CD4-positive, alpha-beta T cell (primary cell): ENCODE data around the gene KCNN3. TPM values are rescaled to one million over a fixed set of nuclear protein-coding genes. Genes with fewer than 3 reads are reported as not detected.

Experiments
- ATAC-seq: fragments of 200-7000 bp; cut with Tn5 transposase; one replicate; pipeline ENCODE4 v1.10.0; 2022; ENCODE audit warnings: mild to moderate bottlenecking; ENCODE audit not compliant: poor library complexity
- CTCF ChIA-PET: fragments of 350-600 bp; sonication (Branson Sonifier 250); formaldehyde crosslinking; loops from one replicate; lab custom pipeline; 2021; ENCODE audit warnings: antibody characterized with exemption, inconsistent platforms; lab: Charles Lee
- POLR2A ChIA-PET: fragments of 350-600 bp; sonication (Branson Sonifier 250); formaldehyde crosslinking; loops from one replicate; lab custom pipeline; 2021; ENCODE audit warnings: antibody characterized with exemption, inconsistent platforms; lab: Charles Lee
- DNase-seq, 14 experiments: peaks; one replicate each; pipeline ENCODE4 v3.0.0-alpha.2; 2013 to 2020; ENCODE audit warnings: mixed read lengths in 2 of 14
- H3K27ac ChIP-seq, 2 donors: one replicate each; pipeline versions ENCODE4 v1.5.1 to v1.7.0; 2013; ENCODE audit warnings: low read length in 2 of 2, low read depth in 1 of 2, mild to moderate bottlenecking in 1 of 2
- H3K27me3 ChIP-seq, 2 experiments: 1 replicate in 1 of 2; 2 replicates in 1 of 2; pipeline versions ENCODE4 v1.6.1 to v1.7.0; 2013; ENCODE audit warnings: low read length in 2 of 2, control low read depth in 1 of 2, mild to moderate bottlenecking in 1 of 2, moderate library complexity in 1 of 2; ENCODE audit not compliant: insufficient read depth in 2 of 2, control insufficient read depth in 1 of 2
- H3K36me3 ChIP-seq: one replicate; pipeline ENCODE4 v1.6.1; 2013; ENCODE audit warnings: low read length, control low read depth; ENCODE audit not compliant: insufficient read depth
- H3K4me1 ChIP-seq: one replicate; pipeline ENCODE4 v1.6.1; 2013; ENCODE audit warnings: low read length, control low read depth; ENCODE audit not compliant: insufficient read depth
- H3K4me3 ChIP-seq: one replicate; pipeline ENCODE4 v1.5.1; 2013; ENCODE audit warnings: mild to moderate bottlenecking, low read length, moderate library complexity
- H3K9me3 ChIP-seq, 2 experiments: 1 replicate in 1 of 2; 2 replicates in 1 of 2; pipeline versions ENCODE4 v1.6.1 to v1.7.0; 2013; ENCODE audit warnings: low read length in 2 of 2, mild to moderate bottlenecking in 2 of 2, control low read depth in 1 of 2, moderate library complexity in 1 of 2; ENCODE audit not compliant: control insufficient read depth in 1 of 2, insufficient read depth in 1 of 2
- H3K27ac Mint-ChIP-seq: one replicate; pipeline ENCODE4 v1.8.0; 2020; ENCODE audit warnings: mixed read lengths
- H3K27me3 Mint-ChIP-seq: one replicate; pipeline ENCODE4 v1.8.0; 2021; ENCODE audit warnings: mixed read lengths
- H3K36me3 Mint-ChIP-seq: one replicate; pipeline ENCODE4 v1.8.0; 2021; ENCODE audit warnings: low read depth, mixed read lengths
- H3K4me1 Mint-ChIP-seq: one replicate; pipeline ENCODE4 v1.8.0; 2021; ENCODE audit warnings: low read depth, mixed read lengths
- H3K4me3 Mint-ChIP-seq: one replicate; pipeline ENCODE4 v1.8.0; 2020; ENCODE audit warnings: mild to moderate bottlenecking, mixed read lengths
- H3K9me3 Mint-ChIP-seq: one replicate; pipeline ENCODE4 v1.8.0; 2020; ENCODE audit warnings: mixed read lengths
- CTCF ChIP-seq: fragments of 200-600 bp; IDR thresholded peaks from one replicate; pipeline ENCODE4 v1.8.0; 2022; ENCODE audit warnings: antibody characterized with exemption, mild to moderate bottlenecking
- intact Hi-C, 2 experiments: fragments of 100-400 bp; cut with DNase I in 1 of 2; cut with micrococcal nuclease in 1 of 2; formaldehyde crosslinking; loops; one replicate each; pipeline versions ENCODE4 v1.15.1 to v1.9.0; 2023 to 2025; cut with DNase I, micrococcal nuclease
- total RNA-seq, 174 experiments: library from RNA in 2 of 174; stranded (reverse) in 2 of 174; gene quantifications; one replicate each; pipeline ENCODE4 v1.2.3 and lab custom pipeline; 2021 to 2026

The KCNN3 gene
- total RNA-seq, 2 experiments from 2014 or later: not detected

DNA sequence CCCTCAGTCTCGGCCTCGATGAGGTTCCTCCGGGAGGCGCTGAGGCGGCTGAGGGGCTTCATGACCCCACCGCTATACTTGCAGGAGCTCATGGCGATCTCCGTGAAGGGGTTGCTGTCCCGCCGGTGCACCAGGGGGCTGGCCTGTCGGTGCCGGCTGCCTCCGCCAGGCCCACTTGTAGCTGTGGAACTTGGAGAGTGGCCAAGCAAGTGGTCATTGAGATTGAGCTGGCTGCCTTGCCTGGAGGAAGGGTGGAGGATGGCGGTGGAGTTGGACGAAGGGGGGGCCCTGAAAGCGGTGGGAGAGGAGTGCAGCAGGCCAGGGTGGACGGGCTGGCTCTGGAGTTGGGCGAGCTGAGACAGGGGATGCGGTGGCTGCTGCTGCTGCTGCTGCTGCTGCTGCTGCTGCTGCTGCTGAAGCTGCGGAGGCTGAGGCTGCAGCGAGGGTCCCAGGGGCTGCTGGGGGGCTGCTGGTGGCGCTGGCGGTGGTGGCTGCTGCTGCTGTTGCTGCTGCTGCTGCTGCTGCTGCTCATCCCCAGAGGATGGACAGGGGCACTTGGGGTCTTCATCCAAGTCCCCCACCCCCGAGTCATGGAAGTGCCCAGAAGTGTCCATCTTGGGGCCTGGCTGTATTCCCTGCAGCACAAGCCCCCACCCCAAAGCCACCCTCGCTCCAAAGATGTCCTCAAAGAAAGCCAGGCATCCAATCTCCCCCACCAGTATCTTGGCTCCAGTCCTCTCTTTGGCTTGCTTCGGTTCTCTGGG is 548 bp downstream of the KCNN3 start:
- DNase-seq: no peak
- Mint-ChIP-seq H3K36me3 (no peaks in the 10 kb centered on the region), H3K27ac (no peak overlapping the region), H3K4me1 (peaks cover 28% of the 10 kb centered on the region), H3K9me3 (no peaks in the 10 kb centered on the region), H3K27me3 (peaks cover 47% of the 10 kb centered on the region), H3K4me3 (peak overlapping the region; percentile 5)
- no peaks in the 10 kb centered on the region for H3K36me3 ChIP-seq
- intact Hi-C loops: no loop called here
- no peaks in the 10 kb centered on the region for H3K9me3 ChIP-seq
- CTCF ChIA-PET: interaction anchor here (1.1 kb wide), 1 partner anchor 9 kb away, joined by 5 read pairs; no protein-coding TSS in a partner anchor
- no peak overlapping the region for H3K27ac ChIP-seq
- peaks cover 24 to 43% of the 10 kb centered on the region in 2 experiments for H3K27me3 ChIP-seq
- ATAC-seq: no peak
- H3K4me3 ChIP-seq: no peak overlapping the region
- H3K4me1 ChIP-seq: peaks cover 17% of the 10 kb centered on the region
- no peak for TF ChIP-seq CTCF
- POLR2A ChIA-PET: interaction anchor here (0.9 kb wide), 1 partner anchor 87 kb away, joined by 3 read pairs; the partner anchor contains the start of gene PBXIP1

GRCh38 chr1:154867841-154868605 is 2.1 kb downstream of the KCNN3 start:
- Mint-ChIP-seq H3K4me1 (peaks cover 28% of the 10 kb centered on the region), H3K27me3 (peaks cover 48% of the 10 kb centered on the region), H3K36me3 (no peaks in the 10 kb centered on the region), H3K27ac (no peak overlapping the region), H3K9me3 (no peaks in the 10 kb centered on the region), H3K4me3 (no peak overlapping the region)
- no peak overlapping the region for H3K4me3 ChIP-seq
- CTCF ChIA-PET: no interaction called here
- peaks cover 24 to 43% of the 10 kb centered on the region in 2 experiments for H3K27me3 ChIP-seq
- no peaks in the 10 kb centered on the region for H3K36me3 ChIP-seq
- ATAC-seq (no peak), DNase-seq (no peak)
- intact Hi-C loops: no loop called here
- POLR2A ChIA-PET: no interaction called here
- peaks cover 17% of the 10 kb centered on the region for H3K4me1 ChIP-seq
- no peak overlapping the region for H3K27ac ChIP-seq
- no peak for TF ChIP-seq CTCF
- H3K9me3 ChIP-seq: no peaks in the 10 kb centered on the region

DNA sequence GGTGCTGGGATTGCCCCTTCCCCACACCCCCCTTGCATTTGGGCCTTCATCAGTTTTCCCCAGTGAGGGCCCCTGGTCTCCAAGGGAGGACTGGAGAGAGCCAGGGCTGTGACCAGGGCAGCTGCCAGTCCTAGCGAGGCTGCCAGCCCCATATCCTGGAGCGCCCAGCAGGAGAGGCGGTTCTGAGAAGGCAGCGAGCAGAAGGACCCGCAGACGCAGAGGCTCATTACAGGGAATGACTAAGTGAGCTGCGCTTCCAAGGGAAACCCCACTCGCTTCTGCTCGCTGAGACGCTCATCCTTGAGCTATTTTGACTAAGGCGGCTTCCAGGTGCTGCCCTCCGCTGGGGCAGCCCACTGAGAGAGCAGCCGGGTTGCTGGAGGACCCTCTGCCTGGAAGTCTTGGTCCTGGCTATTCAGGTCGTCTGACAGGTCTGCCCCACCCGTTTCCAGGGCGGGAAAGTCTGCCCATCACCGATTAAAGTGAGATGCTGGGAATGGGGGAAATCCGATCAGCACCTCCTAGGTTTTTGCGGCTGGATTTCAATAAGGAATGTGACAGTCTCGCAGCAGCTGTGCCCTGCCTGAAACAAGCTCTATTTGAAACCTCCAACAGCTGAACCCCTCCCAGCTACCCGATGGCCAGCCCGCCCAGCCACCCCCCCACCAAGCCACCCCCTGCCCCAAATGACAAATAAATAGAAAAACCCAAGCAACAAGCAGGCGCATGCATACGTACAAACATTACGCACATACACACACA is 2.8 kb downstream of the KCNN3 start:
- no peak for TF ChIP-seq CTCF
- Mint-ChIP-seq H3K4me1 (peaks cover 28% of the 10 kb centered on the region), H3K27me3 (peaks cover 48% of the 10 kb centered on the region), H3K27ac (no peak overlapping the region), H3K4me3 (no peak overlapping the region), H3K9me3 (no peaks in the 10 kb centered on the region), H3K36me3 (no peaks in the 10 kb centered on the region)
- ATAC-seq: no peak
- ChIA-PET CTCF (no interaction called here), POLR2A (no interaction called here)
- Histone ChIP-seq H3K27me3 (peaks cover 24 to 43% of the 10 kb centered on the region in 2 experiments), H3K27ac (no peak overlapping the region), H3K9me3 (no peaks in the 10 kb centered on the region), H3K4me3 (no peak overlapping the region), H3K4me1 (peaks cover 17% of the 10 kb centered on the region), H3K36me3 (no peaks in the 10 kb centered on the region)
- DNase-seq: peak in 1 of 14 experiments; percentile 11
- intact Hi-C loops: no loop called here
